ELF-1 (cell line): ENCODE results near the gene MNS1.
"Not testable (repeated sequence)": the region's sequence is repeated elsewhere in the genome, so short reads cannot be mapped to it uniquely, and the experiment has no call there.

Source experiments
- DNase-seq: peaks from one replicate; pipeline ENCODE4 v3.0.0-alpha.2; 2016; ENCODE audit warnings: low read depth, low spot score

MNS1 gene

GRCh38 chr15:56464893-56465520, at the start of gene MNS1:
Gene MNS1 (minus strand): TSS chr15:56465137. CDS start chr15:56464972, 165 bp downstream.
- DNase-seq, result peak; percentile 98

GRCh38 chr15:56496635-56497034, 31.7 kb upstream of the MNS1 start:
- DNase-seq, result peak; percentile 8

GRCh38 chr15:56495533-56495932, 30.6 kb upstream of the MNS1 start:
- DNase-seq, result no peak

GRCh38 chr15:56495053-56495452, 30.1 kb upstream of the MNS1 start:
- no peak for DNase-seq

GRCh38 chr15:56492791-56493555, 28.0 kb upstream of the MNS1 start:
- no peak for DNase-seq

- no peak for DNase-seq
Observed at GRCh38 chr15:56492236-56492635, 27.3 kb upstream of the MNS1 start.

- DNase-seq, result peak; percentile 61
Observed at GRCh38 chr15:56491110-56491722, 26.3 kb upstream of the MNS1 start.

- no peak for DNase-seq
Observed at GRCh38 chr15:56490461-56490860, 25.5 kb upstream of the MNS1 start.

GRCh38 chr15:56486206-56486605, 21.3 kb upstream of the MNS1 start:
- not testable (repeated sequence) for DNase-seq

GRCh38 chr15:56485426-56485825, 20.5 kb upstream of the MNS1 start:
- not testable (repeated sequence) for DNase-seq

GRCh38 chr15:56484287-56484686, 19.4 kb upstream of the MNS1 start:
- DNase-seq, result no peak

- no peak for DNase-seq
Observed at GRCh38 chr15:56475351-56475750, 10.4 kb upstream of the MNS1 start.

GRCh38 chr15:56473017-56473416, 8.1 kb upstream of the MNS1 start:
- DNase-seq, result no peak

GRCh38 chr15:56472278-56472677, 7.3 kb upstream of the MNS1 start:
- DNase-seq, result no peak

GRCh38 chr15:56471440-56472069, 6.6 kb upstream of the MNS1 start:
- no peak for DNase-seq

GRCh38 chr15:56469483-56469882, 4.5 kb upstream of the MNS1 start:
- DNase-seq, result no peak

GRCh38 chr15:56468401-56468800, 3.5 kb upstream of the MNS1 start:
- no peak for DNase-seq

- DNase-seq, result no peak
Observed at GRCh38 chr15:56467616-56468015, 2.7 kb upstream of the MNS1 start.

GRCh38 chr15:56460947-56461346, 4.0 kb downstream of the MNS1 start:
- DNase-seq, result no peak

GRCh38 chr15:56460071-56460470, 4.9 kb downstream of the MNS1 start:
- no peak for DNase-seq

GRCh38 chr15:56459096-56459495, 5.8 kb downstream of the MNS1 start:
- no peak for DNase-seq

- DNase-seq, result no peak
Observed at GRCh38 chr15:56456229-56456628, 8.7 kb downstream of the MNS1 start.
